ENCODE results near the gene ARFGAP1. TPM values are rescaled to one million over a fixed set of nuclear protein-coding genes. Genes with fewer than 3 reads are reported as not detected.

ARFGAP1 gene
- polyA plus RNA-seq (ENCODE audit: insufficient read length in 3 of 3) = 10 to 100 TPM; 51.6 to 53.4 (median 52.9) TPM

- DNase-seq (ENCODE audit: low read depth in 3 of 3, low spot score in 2 of 3) = peak; percentile 78 to 89 (median 83)
These were observed at the start of gene ARFGAP1 for GRCh38 chr20:63272105-63273058. Gene ARFGAP1 (plus strand): TSS chr20:63272813. CDS start chr20:63275581, 2,768 bp downstream.

GRCh38 chr20:63223121-63223825 is 49.3 kb upstream of the ARFGAP1 start:
- DNase-seq (ENCODE audit: low read depth in 3 of 3, low spot score in 2 of 3) = no peak

GRCh38 chr20:63223826-63224207 is 48.8 kb upstream of the ARFGAP1 start:
- no peak for DNase-seq (ENCODE audit: low read depth in 3 of 3, low spot score in 2 of 3)

GRCh38 chr20:63224412-63225081 is 48.1 kb upstream of the ARFGAP1 start:
- DNase-seq (ENCODE audit: low read depth in 3 of 3, low spot score in 2 of 3) = no peak

GRCh38 chr20:63225082-63225454 is 47.5 kb upstream of the ARFGAP1 start:
- no peak for DNase-seq (ENCODE audit: low read depth in 3 of 3, low spot score in 2 of 3)

- DNase-seq (ENCODE audit: low read depth in 3 of 3, low spot score in 2 of 3) = no peak
These were observed 46.3 kb upstream of the ARFGAP1 start for GRCh38 chr20:63226042-63226943.

- DNase-seq (ENCODE audit: low read depth in 3 of 3, low spot score in 2 of 3) = no peak
These were observed 45.4 kb upstream of the ARFGAP1 start for GRCh38 chr20:63227260-63227659.

GRCh38 chr20:63228806-63229205 is 43.8 kb upstream of the ARFGAP1 start:
- DNase-seq (ENCODE audit: low read depth in 3 of 3, low spot score in 2 of 3) = no peak

GRCh38 chr20:63230800-63231268 is 41.8 kb upstream of the ARFGAP1 start:
- DNase-seq (ENCODE audit: low read depth in 3 of 3, low spot score in 2 of 3) = no peak

GRCh38 chr20:63232235-63233060 is 40.2 kb upstream of the ARFGAP1 start:
- DNase-seq (ENCODE audit: low read depth in 3 of 3, low spot score in 2 of 3) = no peak

GRCh38 chr20:63233061-63233344 is 39.6 kb upstream of the ARFGAP1 start:
- DNase-seq (ENCODE audit: low read depth in 3 of 3, low spot score in 2 of 3) = no peak

GRCh38 chr20:63233924-63234323 is 38.7 kb upstream of the ARFGAP1 start:
- DNase-seq (ENCODE audit: low read depth in 3 of 3, low spot score in 2 of 3) = no peak

- DNase-seq (ENCODE audit: low read depth in 3 of 3, low spot score in 2 of 3) = no peak
These were observed 37.8 kb upstream of the ARFGAP1 start for GRCh38 chr20:63234693-63235398.

- no peak for DNase-seq (ENCODE audit: low read depth in 3 of 3, low spot score in 2 of 3)
These were observed 37.1 kb upstream of the ARFGAP1 start, which contains the start of gene BIRC7 for GRCh38 chr20:63235399-63235983. Gene BIRC7 (plus strand): TSS chr20:63235905. CDS start chr20:63236097, 192 bp downstream.

- no peak for DNase-seq (ENCODE audit: low read depth in 3 of 3, low spot score in 2 of 3)
These were observed 36.3 kb upstream of the ARFGAP1 start for GRCh38 chr20:63236116-63236837.

- no peak for DNase-seq (ENCODE audit: low read depth in 3 of 3, low spot score in 2 of 3)
These were observed 34.6 kb upstream of the ARFGAP1 start for GRCh38 chr20:63238031-63238430.

GRCh38 chr20:63238514-63239125 is 34.0 kb upstream of the ARFGAP1 start:
- no peak for DNase-seq (ENCODE audit: low read depth in 3 of 3, low spot score in 2 of 3)
